ENCODE data around the gene ASB13. TPM values are rescaled to one million over a fixed set of nuclear protein-coding genes. Genes with fewer than 3 reads are reported as not detected.

Gene ASB13
- total and polyA plus RNA-seq, 2 of the 13 experiments (the other 11 are each of a cell fraction or from before 2014, with no cell fraction given) = 9.3 to 15.4 TPM

DNA sequence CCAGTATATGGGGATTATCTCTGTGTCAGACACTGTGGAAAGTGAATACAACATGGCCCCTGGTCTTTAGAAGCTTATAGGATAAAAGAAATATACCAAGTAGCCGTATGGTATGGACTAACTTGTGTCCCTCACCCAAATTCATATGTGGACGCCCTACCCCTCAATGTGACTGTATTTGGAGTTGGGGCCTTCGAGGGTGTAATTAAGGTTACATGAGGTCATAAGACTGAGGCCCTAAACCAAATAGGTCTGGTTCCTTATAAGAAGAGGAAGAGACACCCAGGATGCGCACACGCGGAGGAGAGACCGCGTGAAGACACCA, 36.3 kb downstream of the ASB13 start:
- WGBS (ENCODE audit: low lambda C conversion rate) = 74% methylated on average over 8 of the region's 8 CpGs
- in situ Hi-C loops (cut with HindIII; ENCODE audit: extremely low pct_ligation_motif_present, low pct_unique_long_range_greater_than_20kb) (no loop called here), intact Hi-C loops (cut with micrococcal nuclease; ENCODE audit: unreplicated experiment) (loop anchor here (5.0 kb wide), 1 partner anchor 37 kb away; the partner anchor contains the start of gene ASB13)
- no peak overlapping the region for H3K4me2 ChIP-seq (ENCODE audit: low read depth, low read length)
- POLR2A ChIA-PET = interaction anchor here (1.0 to 3.2 kb wide), 2 partner anchors 29 to 184 kb away, joined by 3 to 19 read pairs; no protein-coding TSS in a partner anchor
- no peaks in the 10 kb centered on the region for H3K9me3 ChIP-seq (ENCODE audit: low read length)
- H3K27me3 ChIP-seq (ENCODE audit: control insufficient read depth in 1 of 2, insufficient read depth in 2 of 2, low read length in 2 of 2) = no peaks in the 10 kb centered on the region; a peak in 1 of 5 replicates
- H2AFZ ChIP-seq (ENCODE audit: low read length) = no peak overlapping the region
- BruUV-seq (replicated peaks) = no TSS peak
- H3K36me3 ChIP-seq (replicated peaks in 1 of 2; ENCODE audit: control insufficient read depth in 1 of 2, insufficient read depth in 2 of 2, low read length in 2 of 2) = no peaks in the 10 kb centered on the region
- no peaks in the 10 kb centered on the region for H3K79me2 ChIP-seq (ENCODE audit: insufficient read depth, low read length)
- no peak overlapping the region for H3K27ac ChIP-seq (ENCODE audit: extremely low read length, insufficient read depth, low read length)
- FAIRE-seq (no peak), ATAC-seq (no peak), DNase-seq (ENCODE audit: low spot score) (no peak)
- H3K9ac ChIP-seq (ENCODE audit: insufficient read depth, low read depth, low read length) = no peak overlapping the region
- CTCF ChIA-PET (ENCODE audit: low intra/inter-chr PET ratio, low total read pairs) = interaction anchor here (1.0 to 1.2 kb wide), 3 partner anchors 30 to 188 kb away, joined by 3 to 5 read pairs (median 4); partner anchors contain the start of gene TASOR2
- no peak overlapping the region for H3K4me3 ChIP-seq (replicated peaks in 1 of 3; ENCODE audit: insufficient read depth in 1 of 3, low read depth in 2 of 3, low read length in 3 of 3)
- no peak for TF ChIP-seq ZNF790 (CRISPR knock-in tag; IDR thresholded peaks at IDR 0.05; ENCODE audit: borderline replicate concordance)
- no peak for TF ChIP-seq ZNF788 (CRISPR knock-in tag; IDR thresholded peaks at IDR 0.05; ENCODE audit: borderline replicate concordance)
- no peak for TF ChIP-seq HOXA3 (CRISPR knock-in tag; IDR thresholded peaks at IDR 0.05)
- no peak for TF ChIP-seq CHCHD3 (CRISPR knock-in tag; IDR thresholded peaks at IDR 0.05)
- no peak for TF ChIP-seq ZNF878 (CRISPR knock-in tag; IDR thresholded peaks at IDR 0.05)
- peaks cover 68% of the 10 kb centered on the region for H3K4me1 ChIP-seq (ENCODE audit: insufficient read depth, low read length)
- H4K20me1 ChIP-seq (ENCODE audit: insufficient read depth, low read length) = no peaks in the 10 kb centered on the region; the same call in 1 of the 2 replicates

DNA sequence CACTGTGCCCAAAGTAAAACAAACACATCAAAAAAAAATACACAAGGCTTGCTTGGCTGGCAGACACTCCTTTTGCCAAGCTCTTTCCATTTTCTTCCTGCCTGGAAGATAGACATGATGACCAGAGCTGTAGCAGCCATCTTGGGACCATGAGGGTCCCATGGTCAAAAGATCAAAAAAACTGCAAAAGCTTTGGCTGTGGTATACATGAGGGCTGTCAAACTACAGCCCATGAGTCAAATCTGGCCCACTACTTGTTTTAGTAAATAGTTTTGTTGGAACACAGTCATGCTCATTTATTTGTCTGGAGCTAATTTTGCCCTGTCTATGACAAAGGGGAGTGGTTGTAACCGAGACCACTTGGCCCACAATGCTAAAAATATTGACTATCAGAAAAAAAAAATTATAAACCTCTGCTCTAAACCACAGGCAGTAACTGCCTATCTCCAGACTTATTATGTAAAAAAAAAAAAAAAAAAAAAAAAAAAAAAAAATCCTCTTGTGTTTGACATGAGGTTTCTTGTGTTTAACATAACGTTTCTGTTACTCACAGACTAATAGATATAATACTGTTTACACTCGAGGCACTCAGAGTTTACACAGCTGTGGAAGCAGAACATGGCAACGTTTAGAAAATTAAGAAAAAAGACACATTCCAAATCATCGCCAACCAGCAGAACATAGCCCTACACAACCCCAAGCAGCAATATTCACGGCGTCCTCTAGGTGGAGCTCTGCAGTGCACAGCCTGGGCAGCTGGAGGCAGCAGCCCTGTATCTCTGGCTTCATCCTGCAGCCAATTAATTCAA, 36.9 kb downstream of the ASB13 start:
- Histone ChIP-seq H3K4me3 (replicated peaks in 1 of 3; ENCODE audit: insufficient read depth in 1 of 3, low read depth in 2 of 3, low read length in 3 of 3) (peak overlapping the region in 1 of 3 experiments; percentile 1; a peak in 1 of 6 replicates), H3K27ac (ENCODE audit: extremely low read length, insufficient read depth, low read length) (no peak overlapping the region), H3K9ac (ENCODE audit: insufficient read depth, low read depth, low read length) (no peak overlapping the region), H3K4me2 (ENCODE audit: low read depth, low read length) (peak overlapping the region; percentile 50), H3K79me2 (ENCODE audit: insufficient read depth, low read length) (no peaks in the 10 kb centered on the region), H4K20me1 (ENCODE audit: insufficient read depth, low read length) (no peaks in the 10 kb centered on the region; the same call in 1 of the 2 replicates), H3K36me3 (replicated peaks in 1 of 2; ENCODE audit: control insufficient read depth in 1 of 2, insufficient read depth in 2 of 2, low read length in 2 of 2) (no peaks in the 10 kb centered on the region), H3K9me3 (ENCODE audit: low read length) (no peaks in the 10 kb centered on the region), H2AFZ (ENCODE audit: low read length) (no peak overlapping the region), H3K4me1 (ENCODE audit: insufficient read depth, low read length) (peaks cover 68% of the 10 kb centered on the region), H3K27me3 (ENCODE audit: control insufficient read depth in 1 of 2, insufficient read depth in 2 of 2, low read length in 2 of 2) (no peaks in the 10 kb centered on the region; a peak in 1 of 5 replicates)
- ChIA-PET CTCF (ENCODE audit: low intra/inter-chr PET ratio, low total read pairs) (interaction anchor here (1.0 to 1.2 kb wide), 3 partner anchors 30 to 188 kb away, joined by 3 to 5 read pairs (median 4); partner anchors contain the start of gene TASOR2), POLR2A (interaction anchor here (1.0 to 3.2 kb wide), 2 partner anchors 30 to 183 kb away, joined by 3 to 19 read pairs; no protein-coding TSS in a partner anchor)
- no TSS peak for BruUV-seq (replicated peaks)
- FAIRE-seq = peak; percentile 95
- intact Hi-C loops (cut with micrococcal nuclease; ENCODE audit: unreplicated experiment) = loop anchor here (5.0 kb wide), 1 partner anchor 38 kb away; the partner anchor contains the start of gene ASB13
- 4% methylated on average over 7 of the region's 7 CpGs for WGBS (ENCODE audit: low lambda C conversion rate)
- in situ Hi-C loops (cut with HindIII; ENCODE audit: extremely low pct_ligation_motif_present, low pct_unique_long_range_greater_than_20kb) = no loop called here
- peak; percentile 69 for ATAC-seq
- peak; percentile 61 for DNase-seq (ENCODE audit: low spot score)
- TF ChIP-seq ZNF383 (CRISPR knock-in tag; IDR thresholded peaks at IDR 0.05; ENCODE audit: borderline replicate concordance) (no peak), ZNF879 (CRISPR knock-in tag; IDR thresholded peaks at IDR 0.05) (no peak), ZNF317 (CRISPR knock-in tag; IDR thresholded peaks at IDR 0.05) (no peak), PRPF4 (IDR thresholded peaks at IDR 0.05; ENCODE audit: low read depth, low read length, poor library complexity, severe bottlenecking) (no peak), PHF20 (CRISPR knock-in tag; IDR thresholded peaks at IDR 0.05) (no peak), ZNF589 (CRISPR knock-in tag; conservative IDR thresholded peaks at IDR 0.05) (no peak), ZNF343 (CRISPR knock-in tag; IDR thresholded peaks at IDR 0.05) (no peak), ADNP (CRISPR knock-in tag; IDR thresholded peaks at IDR 0.05) (no peak), ZNF878 (CRISPR knock-in tag; IDR thresholded peaks at IDR 0.05) (no peak)
- TF ChIP-seq, protein P1, sequence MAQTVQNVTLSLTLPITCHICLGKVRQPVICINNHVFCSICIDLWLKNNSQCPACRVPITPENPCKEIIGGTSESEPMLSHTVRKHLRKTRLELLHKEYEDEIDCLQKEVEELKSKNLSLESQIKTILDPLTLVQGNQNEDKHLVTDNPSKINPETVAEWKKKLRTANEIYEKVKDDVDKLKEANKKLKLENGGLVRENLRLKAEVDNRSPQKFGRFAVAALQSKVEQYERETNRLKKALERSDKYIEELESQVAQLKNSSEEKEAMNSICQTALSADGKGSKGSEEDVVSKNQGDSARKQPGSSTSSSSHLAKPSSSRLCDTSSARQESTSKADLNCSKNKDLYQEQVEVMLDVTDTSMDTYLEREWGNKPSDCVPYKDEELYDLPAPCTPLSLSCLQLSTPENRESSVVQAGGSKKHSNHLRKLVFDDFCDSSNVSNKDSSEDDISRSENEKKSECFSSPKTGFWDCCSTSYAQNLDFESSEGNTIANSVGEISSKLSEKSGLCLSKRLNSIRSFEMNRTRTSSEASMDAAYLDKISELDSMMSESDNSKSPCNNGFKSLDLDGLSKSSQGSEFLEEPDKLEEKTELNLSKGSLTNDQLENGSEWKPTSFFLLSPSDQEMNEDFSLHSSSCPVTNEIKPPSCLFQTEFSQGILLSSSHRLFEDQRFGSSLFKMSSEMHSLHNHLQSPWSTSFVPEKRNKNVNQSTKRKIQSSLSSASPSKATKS (CRISPR knock-in tag; IDR thresholded peaks at IDR 0.05) = no peak
